Thyroid gland (tissue), 4 donors: ENCODE results near the gene CENPA.

Experiments used
- CTCF ChIP-seq, 6 experiments: fragments of 200-600 bp in 3 of 6; fragments of 450-650 bp in 3 of 6; sonication (generic) in 3 of 6; IDR thresholded peaks; one replicate each; pipeline ENCODE4 v1.5.1; 2016 to 2019; ENCODE audit warnings: antibody characterized with exemption in 6 of 6, mild to moderate bottlenecking in 2 of 6, inconsistent platforms in 1 of 6, moderate library complexity in 1 of 6
- POLR2A ChIP-seq, 2 donors: fragments of 450-650 bp; IDR thresholded peaks; one replicate each; pipeline ENCODE4 v1.6.1; 2017; ENCODE audit warnings: antibody characterized with exemption in 2 of 2, mild to moderate bottlenecking in 2 of 2, moderate library complexity in 1 of 2

GRCh38 chr2:26752656-26753055, 33.2 kb upstream of the CENPA start:
- no peak for TF ChIP-seq CTCF (IDR thresholded peaks at IDR 0.05)
- TF ChIP-seq POLR2A (IDR thresholded peaks at IDR 0.05), result no peak
